Kidney (tissue), 14 donors: Measurements from ENCODE around the gene RIMBP2. TPM values are rescaled to one million over a fixed set of nuclear protein-coding genes. Genes with fewer than 3 reads are reported as not detected.

ENCODE experiments used
- DNase-seq, 5 donors: peaks; one replicate each; pipeline ENCODE4 v3.0.0-alpha.2; 2013 to 2020
- FAIRE-seq: peaks from 2 replicates; lab custom pipeline; 2012; peaks lifted over from hg19 to GRCh38; lab: Jason Lieb, UNC
- H3K27ac ChIP-seq, 2 donors: one replicate each; pipeline ENCODE4 v1.7.0; 2013; ENCODE audit warnings: low read depth in 2 of 2, low read length in 2 of 2, inconsistent platforms in 1 of 2
- H3K27me3 ChIP-seq: one replicate; pipeline ENCODE4 v1.7.1; 2013; ENCODE audit warnings: low read length, inconsistent platforms; ENCODE audit not compliant: control insufficient read depth, insufficient read depth
- H3K36me3 ChIP-seq, 3 donors: one replicate each; pipeline versions ENCODE4 v1.7.0 to v1.7.1; 2013; ENCODE audit warnings: low read length in 3 of 3, control low read depth in 1 of 3, inconsistent platforms in 1 of 3; ENCODE audit not compliant: insufficient read depth in 3 of 3, control insufficient read depth in 2 of 3
- H3K4me1 ChIP-seq, 3 donors: one replicate each; pipeline versions ENCODE4 v1.7.0 to v1.7.1; 2013; ENCODE audit warnings: low read length in 3 of 3, inconsistent platforms in 1 of 3, low read depth in 1 of 3; ENCODE audit not compliant: control insufficient read depth in 2 of 3, insufficient read depth in 2 of 3
- H3K4me3 ChIP-seq, 3 donors: one replicate each; pipeline versions ENCODE4 v1.7.0 to v1.8.1; 2013; ENCODE audit warnings: low read length in 3 of 3, control low read depth in 1 of 3, inconsistent platforms in 1 of 3
- H3K9ac ChIP-seq, 3 donors: one replicate each; pipeline versions ENCODE4 v1.7.0 to v1.7.1; 2013; ENCODE audit warnings: low read length in 3 of 3, control low read depth in 1 of 3, inconsistent platforms in 1 of 3
- H3K9me3 ChIP-seq, 3 donors: one replicate each; pipeline versions ENCODE4 v1.7.0 to v1.7.1; 2013; ENCODE audit warnings: low read length in 3 of 3, control low read depth in 1 of 3, inconsistent platforms in 1 of 3; ENCODE audit not compliant: control insufficient read depth in 2 of 3, insufficient read depth in 1 of 3
- CTCF ChIP-seq: IDR thresholded peaks from 3 replicates; pipeline ENCODE4 v1.5.1; 2012; ENCODE audit warnings: mild to moderate bottlenecking, moderate library complexity, borderline replicate concordance; ENCODE audit not compliant: insufficient read depth; ENCODE audit errors: extremely low read depth
- intact Hi-C: fragments of 100-400 bp; cut with DNase I; formaldehyde crosslinking; loops from one replicate; pipeline ENCODE4 v1.11.1; 2022
- polyA plus RNA-seq: library from polyadenylated mRNA; stranded (reverse); fragments of 350-450 nt; fragmentation: Illumina TruSeq; extraction: RNeasy Lipid Tissue Mini Kit (QIAGEN cat#74804); gene quantifications from one replicate; pipeline ENCODE4 v1.2.3, GENCODE V29; 2014; ENCODE audit warnings: low read depth, low replicate concordance; ENCODE audit not compliant: insufficient read depth
- total RNA-seq: library from RNA; stranded (reverse); fragmentation: NEBNext Ultra II Directional; extraction: Animal tissue kit (Norgen Biotek cat#: 25700); gene quantifications from one replicate; pipeline ENCODE4 v1.2.1, GENCODE V29; 2021
- donor health status: control.
- donor health status: control.
- donor health status: control.
- donor health status: control.
- donor health status: control.
- donor health status: DM: yes; HTN: yes; CAD: no.
- donor health status: Normal renal cell carcinoma (clear cell type).

RIMBP2 gene
- total and polyA plus RNA-seq, 2 donors from 2014 or later = 2.8 to 51.7 TPM

GRCh38 chr12:130451001-130451930 lies 264.8 kb downstream of the RIMBP2 start:
- Histone ChIP-seq H3K9me3 (no peaks in the 10 kb centered on the region), H3K9ac (no peak overlapping the region), H3K4me3 (no peak overlapping the region), H3K4me1 (no peaks in the 10 kb centered on the region), H3K27me3 (no peaks in the 10 kb centered on the region), H3K36me3 (no peaks in the 10 kb centered on the region), H3K27ac (no peak overlapping the region)
- FAIRE-seq (no peak), DNase-seq (peak in 1 of 5 donors; percentile 59)
- TF ChIP-seq CTCF = no peak
- intact Hi-C loops = no loop called here

- Histone ChIP-seq H3K27me3 (no peaks in the 10 kb centered on the region), H3K27ac (no peak overlapping the region), H3K9ac (no peak overlapping the region), H3K36me3 (no peaks in the 10 kb centered on the region), H3K4me1 (no peaks in the 10 kb centered on the region), H3K9me3 (no peaks in the 10 kb centered on the region), H3K4me3 (no peak overlapping the region)
- no peak for TF ChIP-seq CTCF
- DNase-seq (peak in 1 of 5 donors; percentile 61), FAIRE-seq (no peak)
- intact Hi-C loops = no loop called here
Observed at GRCh38 chr12:130449291-130449690, 266.8 kb downstream of the RIMBP2 start.

GRCh38 chr12:130448044-130448821 lies 267.9 kb downstream of the RIMBP2 start:
- intact Hi-C loops = no loop called here
- no peak overlapping the region for H3K9ac ChIP-seq

More at GRCh38 chr12:130448044-130448821, 267.9 kb downstream of the RIMBP2 start:
- no peak overlapping the region for H3K4me3 ChIP-seq
- H3K36me3 ChIP-seq = no peaks in the 10 kb centered on the region
- DNase-seq (peak in 1 of 5 donors; percentile 44), FAIRE-seq (no peak)
- H3K9me3 ChIP-seq = no peaks in the 10 kb centered on the region
- TF ChIP-seq CTCF = no peak
- no peaks in the 10 kb centered on the region for H3K4me1 ChIP-seq
- no peak overlapping the region for H3K27ac ChIP-seq
- no peaks in the 10 kb centered on the region for H3K27me3 ChIP-seq
